Nephron progenitor cell (in vitro differentiated cells): Measurements from ENCODE around the gene RNF130.

Experiments
- DNase-seq: peaks from one replicate; pipeline ENCODE4 v3.0.0; 2021
- H3K27ac Mint-ChIP-seq: 2 replicates; pipeline ENCODE4 v1.8.0; 2021; ENCODE audit warnings: mild to moderate bottlenecking, moderate library complexity, mixed read lengths
- H3K27me3 Mint-ChIP-seq: 2 replicates; pipeline ENCODE4 v1.8.0; 2021; ENCODE audit warnings: mild to moderate bottlenecking, low read depth, mixed read lengths; ENCODE audit not compliant: poor library complexity
- H3K36me3 Mint-ChIP-seq: 2 replicates; pipeline ENCODE4 v1.8.0; 2021; ENCODE audit warnings: low read depth, mixed read lengths
- H3K4me1 Mint-ChIP-seq: 2 replicates; pipeline ENCODE4 v1.8.0; 2021; ENCODE audit warnings: mixed read lengths
- H3K4me3 Mint-ChIP-seq: 2 replicates; pipeline ENCODE4 v1.8.0; 2021; ENCODE audit warnings: mild to moderate bottlenecking, moderate library complexity, mixed read lengths
- H3K9me3 Mint-ChIP-seq: 2 replicates; pipeline ENCODE4 v1.8.0; 2021; ENCODE audit warnings: mild to moderate bottlenecking, moderate library complexity, mixed read lengths
- TF ChIP-seq, protein P1 (sequence below): fragments of 200-600 bp; sonication (generic); IDR thresholded peaks from 2 replicates; pipeline ENCODE4 v1.5.0; 2021; ENCODE audit warnings: antibody characterized with exemption

The RNF130 gene

DNA sequence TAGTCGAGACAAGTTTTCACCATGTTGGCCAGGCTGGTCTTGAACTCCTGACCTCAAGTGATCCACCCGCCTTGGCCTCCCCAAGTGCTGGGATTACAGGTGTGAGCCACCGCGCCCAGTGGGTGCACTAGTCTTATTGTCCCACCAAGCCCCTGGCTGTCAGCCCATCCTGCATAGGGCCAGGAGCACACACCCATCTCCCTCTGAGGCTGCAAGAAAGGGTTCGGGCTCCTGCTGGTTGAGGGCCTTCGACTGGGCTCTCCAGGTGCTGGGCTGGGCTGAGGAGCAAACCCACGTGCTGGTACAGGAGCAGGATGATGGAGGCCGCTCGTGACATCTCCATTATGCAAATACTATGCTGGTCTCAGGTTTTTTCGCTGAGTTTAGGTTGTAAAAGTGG, 25.1 kb upstream of the RNF130 start:
- peaks cover 6% of the 10 kb centered on the region for H3K36me3 Mint-ChIP-seq
- no peak overlapping the region for H3K4me3 Mint-ChIP-seq
- TF ChIP-seq, protein P1, sequence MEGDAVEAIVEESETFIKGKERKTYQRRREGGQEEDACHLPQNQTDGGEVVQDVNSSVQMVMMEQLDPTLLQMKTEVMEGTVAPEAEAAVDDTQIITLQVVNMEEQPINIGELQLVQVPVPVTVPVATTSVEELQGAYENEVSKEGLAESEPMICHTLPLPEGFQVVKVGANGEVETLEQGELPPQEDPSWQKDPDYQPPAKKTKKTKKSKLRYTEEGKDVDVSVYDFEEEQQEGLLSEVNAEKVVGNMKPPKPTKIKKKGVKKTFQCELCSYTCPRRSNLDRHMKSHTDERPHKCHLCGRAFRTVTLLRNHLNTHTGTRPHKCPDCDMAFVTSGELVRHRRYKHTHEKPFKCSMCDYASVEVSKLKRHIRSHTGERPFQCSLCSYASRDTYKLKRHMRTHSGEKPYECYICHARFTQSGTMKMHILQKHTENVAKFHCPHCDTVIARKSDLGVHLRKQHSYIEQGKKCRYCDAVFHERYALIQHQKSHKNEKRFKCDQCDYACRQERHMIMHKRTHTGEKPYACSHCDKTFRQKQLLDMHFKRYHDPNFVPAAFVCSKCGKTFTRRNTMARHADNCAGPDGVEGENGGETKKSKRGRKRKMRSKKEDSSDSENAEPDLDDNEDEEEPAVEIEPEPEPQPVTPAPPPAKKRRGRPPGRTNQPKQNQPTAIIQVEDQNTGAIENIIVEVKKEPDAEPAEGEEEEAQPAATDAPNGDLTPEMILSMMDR = no peak
- DNase-seq = no peak
- H3K4me1 Mint-ChIP-seq = peaks cover 24% of the 10 kb centered on the region
- H3K27me3 Mint-ChIP-seq = peaks cover 16% of the 10 kb centered on the region
- H3K27ac Mint-ChIP-seq = no peak overlapping the region
- peaks cover 10% of the 10 kb centered on the region for H3K9me3 Mint-ChIP-seq

- DNase-seq = no peak
- H3K27ac Mint-ChIP-seq = peak overlapping the region; percentile 15
- peaks cover 6% of the 10 kb centered on the region for H3K36me3 Mint-ChIP-seq
- TF ChIP-seq, protein P1 = no peak
- no peak overlapping the region for H3K4me3 Mint-ChIP-seq
- peaks cover 16% of the 10 kb centered on the region for H3K27me3 Mint-ChIP-seq
- H3K4me1 Mint-ChIP-seq = peaks cover 30% of the 10 kb centered on the region
- peaks cover 10% of the 10 kb centered on the region for H3K9me3 Mint-ChIP-seq
Measured at GRCh38 chr5:180095545-180095944, 24.0 kb upstream of the RNF130 start.

GRCh38 chr5:180093651-180094382, 22.3 kb upstream of the RNF130 start:
- no peak for DNase-seq
- Mint-ChIP-seq H3K27me3 (peaks cover 20% of the 10 kb centered on the region), H3K4me1 (peaks cover 34% of the 10 kb centered on the region), H3K9me3 (peaks cover 10% of the 10 kb centered on the region), H3K36me3 (peaks cover 6% of the 10 kb centered on the region), H3K4me3 (no peak overlapping the region), H3K27ac (no peak overlapping the region)
- TF ChIP-seq, protein P1 = no peak

- DNase-seq = no peak
- Mint-ChIP-seq H3K27me3 (peaks cover 20% of the 10 kb centered on the region), H3K27ac (no peak overlapping the region), H3K9me3 (peaks cover 10% of the 10 kb centered on the region), H3K36me3 (peaks cover 6% of the 10 kb centered on the region), H3K4me1 (peaks cover 34% of the 10 kb centered on the region), H3K4me3 (no peak overlapping the region)
- TF ChIP-seq, protein P1 = no peak
Measured at GRCh38 chr5:180093241-180093640, 21.7 kb upstream of the RNF130 start.

DNA sequence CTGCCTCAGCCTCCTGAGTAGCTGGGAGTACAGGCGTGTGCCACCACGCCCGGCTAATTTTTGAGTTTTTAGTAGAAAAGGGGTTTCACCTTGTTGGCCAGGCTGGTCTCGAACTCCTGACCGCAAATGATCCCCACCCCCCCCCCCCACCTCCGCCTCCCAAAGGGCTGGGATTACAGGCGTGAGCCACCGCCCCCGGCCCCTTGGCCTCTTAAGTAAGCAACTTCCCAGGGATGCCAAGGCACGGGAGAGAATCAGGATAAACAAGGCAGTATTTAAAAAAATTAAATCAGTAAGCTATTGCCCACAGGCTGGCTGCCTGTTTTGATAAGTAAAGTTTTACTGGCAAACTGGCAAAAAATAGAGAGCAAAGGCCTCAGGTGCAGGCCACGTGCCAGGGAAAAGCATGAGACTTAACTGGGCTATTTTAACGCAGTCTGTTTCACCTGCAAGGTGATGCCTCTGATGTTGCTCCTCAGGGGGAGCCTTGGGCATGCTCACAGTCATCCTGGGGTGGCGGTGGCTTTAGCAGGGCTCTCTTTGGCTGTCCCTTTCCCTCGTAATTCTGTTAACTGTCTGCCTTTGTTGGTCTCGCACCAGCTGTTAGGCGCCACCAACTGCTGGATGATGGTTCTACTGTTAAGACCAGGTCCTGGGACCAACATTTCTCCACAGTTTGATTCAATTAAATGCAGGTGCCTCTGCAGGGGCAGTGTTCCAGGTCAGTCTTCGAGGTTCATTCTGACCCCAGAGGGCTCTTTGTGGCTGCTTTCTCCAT, 19.4 kb upstream of the RNF130 start:
- Mint-ChIP-seq H3K4me1 (peaks cover 34% of the 10 kb centered on the region), H3K9me3 (peaks cover 14% of the 10 kb centered on the region), H3K4me3 (peak overlapping the region; percentile 70), H3K27ac (no peak overlapping the region), H3K36me3 (peaks cover 6% of the 10 kb centered on the region), H3K27me3 (peaks cover 16% of the 10 kb centered on the region)
- TF ChIP-seq, protein P1 = no peak
- DNase-seq = no peak
